Esophagus mucosa (tissue), 1 donor: ENCODE measurements around the gene DCDC2. TPM values are rescaled to one million over a fixed set of nuclear protein-coding genes. Genes with fewer than 3 reads are reported as not detected.
A peak's percentile ranks its signal among the peaks of the same experiment; 100 is the strongest.
"Not testable (repeated sequence)": the region's sequence is repeated elsewhere in the genome, so short reads cannot be mapped to it uniquely, and the experiment has no call there.

Source experiments
- ATAC-seq: fragments of 200-7000 bp; cut with Tn5 transposase; one replicate; pipeline ENCODE4 v1.9.1; 2020
- total RNA-seq: library from RNA; stranded (reverse); gene quantifications from one replicate; pipeline ENCODE4 v1.2.4, GENCODE V29; 2023
- donor health status: DM: yes; HTN: yes; CAD: no.

The DCDC2 gene
- total RNA-seq, result not detected

DNA sequence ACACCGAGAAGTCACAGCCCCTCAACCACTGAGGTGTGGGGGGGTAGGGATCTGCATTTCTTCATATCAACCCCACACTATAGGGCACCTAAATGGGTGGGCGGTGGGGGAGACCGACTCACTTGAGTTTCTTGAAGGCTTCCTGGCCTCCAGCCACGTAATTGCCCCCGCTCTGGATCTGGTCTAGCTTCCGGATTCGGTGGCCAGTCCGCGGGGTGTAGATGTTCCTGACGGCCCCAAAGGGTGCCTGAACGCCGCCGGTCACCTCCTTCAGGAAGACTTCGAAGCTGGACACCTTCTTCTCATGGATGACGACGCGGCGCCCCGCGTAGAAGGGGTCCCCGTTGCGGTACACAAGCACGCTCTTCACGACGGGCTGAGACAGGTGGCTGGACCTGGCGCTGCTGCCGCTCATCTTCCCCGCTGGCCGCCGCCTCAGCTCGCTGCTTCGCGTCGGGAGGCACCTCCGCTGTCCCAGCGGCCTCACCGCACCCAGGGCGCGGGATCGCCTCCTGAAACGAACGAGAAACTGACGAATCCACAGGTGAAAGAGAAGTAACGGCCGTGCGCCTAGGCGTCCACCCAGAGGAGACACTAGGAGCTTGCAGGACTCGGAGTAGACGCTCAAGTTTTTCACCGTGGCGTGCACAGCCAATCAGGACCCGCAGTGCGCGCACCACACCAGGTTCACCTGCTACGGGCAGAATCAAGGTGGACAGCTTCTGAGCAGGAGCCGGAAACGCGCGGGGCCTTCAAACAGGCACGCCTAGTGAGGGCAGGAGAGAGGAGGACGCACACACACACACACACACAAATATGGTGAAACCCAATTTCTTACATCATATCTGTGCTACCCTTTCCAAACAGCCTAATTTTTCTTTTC lies at the start of gene DCDC2:
TSS of gene DCDC2 (minus strand) at position 724 of the 883 bp plus-strand sequence. CDS start at position 415, 309 bp downstream.
- peak; percentile 73 for ATAC-seq

- ATAC-seq, result no peak
Measured at GRCh38 chr6:24405262-24405661, 47.4 kb upstream of the DCDC2 start.

DNA sequence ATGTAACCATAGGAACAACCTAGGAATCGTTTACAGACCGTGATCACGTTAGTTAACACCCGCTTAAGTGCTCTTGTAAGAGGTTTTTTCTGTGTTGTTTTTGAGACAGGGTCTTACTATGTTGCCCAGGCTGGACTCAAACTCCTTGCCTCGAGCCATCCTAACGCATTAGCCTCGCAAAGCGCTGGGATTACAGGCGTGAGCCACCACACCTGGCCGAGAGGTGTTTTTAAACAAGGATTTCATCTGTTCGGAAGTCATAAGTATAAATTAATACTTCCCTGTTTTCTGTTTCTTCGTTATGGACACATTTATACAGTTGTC lies 45.6 kb upstream of the DCDC2 start:
- no peak for ATAC-seq

- ATAC-seq, result peak; percentile 100
Measured at GRCh38 chr6:24402697-24403500, 45.0 kb upstream of the DCDC2 start, which contains the start of gene MRS2. MRS2 (plus strand) TSS chr6:24402936; CDS start chr6:24403047, 111 bp downstream.

- no peak for ATAC-seq
Measured at GRCh38 chr6:24401458-24401857, 43.6 kb upstream of the DCDC2 start.

GRCh38 chr6:24400045-24401039 lies 42.5 kb upstream of the DCDC2 start:
- ATAC-seq, result not testable (repeated sequence)

- no peak for ATAC-seq
Measured at GRCh38 chr6:24397631-24398030, 39.8 kb upstream of the DCDC2 start.

DNA sequence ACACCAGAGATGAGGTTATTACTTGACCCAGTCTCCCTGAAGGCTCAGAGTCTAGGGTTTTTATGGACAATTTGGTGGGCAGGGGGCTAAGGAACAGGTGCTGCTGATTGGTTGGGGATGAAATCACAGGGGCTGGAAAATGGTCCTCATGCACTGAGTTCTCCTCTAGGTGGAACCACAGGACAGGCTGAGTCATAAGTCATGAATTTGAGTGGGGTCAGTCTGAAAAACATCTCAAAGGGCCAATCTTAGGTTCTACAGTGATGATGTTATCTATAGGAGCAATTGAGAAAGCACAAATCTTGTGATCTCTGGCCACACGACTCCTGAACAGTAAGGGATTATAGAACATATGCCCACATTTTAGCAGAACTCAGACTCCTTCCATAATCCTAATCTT lies 39.0 kb upstream of the DCDC2 start:
- ATAC-seq, result no peak

- no peak for ATAC-seq
Measured at GRCh38 chr6:24394780-24395437, 37.0 kb upstream of the DCDC2 start.

DNA sequence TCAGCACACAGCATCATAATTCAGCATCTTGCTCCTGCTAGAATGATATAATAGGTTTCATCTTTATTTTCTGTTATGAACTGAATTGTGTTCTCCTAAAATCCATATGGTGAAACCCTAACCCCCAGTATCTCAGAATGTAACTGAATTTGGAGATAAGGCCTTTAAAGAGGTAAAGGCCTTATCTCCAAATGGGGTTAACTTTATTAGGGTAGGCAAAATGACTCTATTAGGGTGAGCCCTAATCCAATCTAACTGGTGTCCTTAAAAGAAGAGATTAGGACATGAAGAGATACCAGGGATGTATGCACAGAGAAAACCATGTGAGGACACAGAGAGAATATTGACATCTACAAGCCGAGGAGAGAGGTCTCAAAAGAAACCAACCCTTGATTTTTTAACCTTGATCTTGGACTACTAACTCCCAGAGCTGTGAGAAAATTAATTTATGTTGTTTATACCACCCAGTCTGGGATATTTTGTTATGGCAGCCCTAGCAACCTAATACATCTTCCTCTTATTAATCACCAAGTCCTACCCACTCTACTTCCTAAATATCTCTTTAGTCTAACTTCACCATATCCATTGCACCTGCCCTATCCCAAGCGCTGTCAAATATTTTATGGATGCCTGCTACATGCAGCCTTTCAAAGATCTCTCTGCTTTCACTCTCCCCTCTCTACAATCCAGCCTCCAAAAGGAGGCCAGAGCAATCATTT lies 36.4 kb upstream of the DCDC2 start:
- no peak for ATAC-seq

GRCh38 chr6:24391756-24392405 lies 34.0 kb upstream of the DCDC2 start:
- ATAC-seq, result no peak

DNA sequence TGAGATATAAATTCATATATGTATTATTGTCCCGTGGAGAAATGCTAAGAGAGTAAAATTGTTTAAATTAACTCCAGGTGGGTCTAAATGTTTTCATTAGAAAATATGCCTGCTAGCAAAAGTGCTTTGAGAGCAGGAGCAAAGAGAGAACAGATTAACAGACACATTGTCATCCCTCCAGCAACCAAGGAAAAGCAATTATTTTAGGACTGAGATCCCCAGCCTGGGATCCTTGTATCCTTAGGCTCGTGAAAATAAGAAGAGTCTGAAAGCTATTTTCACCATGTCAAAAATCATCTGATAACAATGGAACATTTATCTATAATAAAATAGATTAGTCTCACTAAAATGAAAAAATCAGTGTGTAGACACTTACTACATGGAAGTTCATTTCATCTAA lies 33.3 kb upstream of the DCDC2 start:
- ATAC-seq, result no peak

DNA sequence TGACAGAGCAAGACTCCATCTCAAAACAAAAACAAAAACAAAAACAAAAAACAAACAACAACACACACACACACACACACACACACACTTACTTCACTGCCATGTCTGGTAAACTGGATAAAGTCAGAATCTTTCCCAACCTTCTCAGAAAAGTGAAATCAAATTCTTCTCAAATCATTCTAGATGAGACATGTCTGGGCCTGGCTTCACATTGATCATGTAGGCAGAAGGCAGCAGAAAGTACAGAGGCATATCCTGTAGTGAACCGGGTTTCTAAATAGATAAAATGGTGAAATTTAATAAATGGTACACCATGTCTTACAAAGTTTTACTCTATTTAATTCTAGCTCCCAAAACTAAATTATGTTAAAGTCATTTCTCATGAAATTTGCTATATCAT lies 30.0 kb upstream of the DCDC2 start:
- no peak for ATAC-seq

DNA sequence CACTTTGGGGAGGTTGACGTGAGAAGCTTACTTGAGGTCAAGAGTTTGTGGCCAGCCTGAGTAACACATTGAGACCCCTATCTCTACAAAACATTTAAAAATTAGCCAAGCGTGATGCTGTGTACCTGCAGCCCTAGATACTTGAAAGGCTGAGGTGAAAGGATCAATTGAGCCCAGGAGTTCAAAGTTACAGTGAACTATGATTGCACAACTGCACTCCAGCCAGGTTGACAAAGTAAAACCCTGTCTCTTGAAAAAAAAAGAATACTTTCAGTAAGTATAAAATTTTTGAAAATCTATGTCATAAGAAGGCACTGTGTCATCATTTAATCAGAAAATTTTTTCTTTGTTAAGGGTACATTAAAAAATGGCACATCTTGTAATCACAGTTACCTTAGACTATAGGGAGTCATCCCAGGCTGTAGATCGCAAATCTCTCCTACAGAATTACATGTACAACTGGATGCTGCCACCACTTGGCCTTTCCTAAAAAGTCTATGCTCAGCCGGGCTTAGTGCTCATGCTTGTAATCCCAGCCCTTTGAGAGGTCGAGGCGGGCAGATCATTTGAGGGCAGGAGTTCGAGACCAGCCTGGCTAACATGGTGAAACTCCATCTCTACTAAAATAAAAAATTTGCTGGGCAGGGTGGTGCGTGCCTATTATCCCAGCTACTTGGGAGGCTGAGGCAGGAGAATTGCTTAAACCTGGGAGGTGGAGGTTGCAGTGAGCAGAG lies 27.8 kb upstream of the DCDC2 start:
- no peak for ATAC-seq

DNA sequence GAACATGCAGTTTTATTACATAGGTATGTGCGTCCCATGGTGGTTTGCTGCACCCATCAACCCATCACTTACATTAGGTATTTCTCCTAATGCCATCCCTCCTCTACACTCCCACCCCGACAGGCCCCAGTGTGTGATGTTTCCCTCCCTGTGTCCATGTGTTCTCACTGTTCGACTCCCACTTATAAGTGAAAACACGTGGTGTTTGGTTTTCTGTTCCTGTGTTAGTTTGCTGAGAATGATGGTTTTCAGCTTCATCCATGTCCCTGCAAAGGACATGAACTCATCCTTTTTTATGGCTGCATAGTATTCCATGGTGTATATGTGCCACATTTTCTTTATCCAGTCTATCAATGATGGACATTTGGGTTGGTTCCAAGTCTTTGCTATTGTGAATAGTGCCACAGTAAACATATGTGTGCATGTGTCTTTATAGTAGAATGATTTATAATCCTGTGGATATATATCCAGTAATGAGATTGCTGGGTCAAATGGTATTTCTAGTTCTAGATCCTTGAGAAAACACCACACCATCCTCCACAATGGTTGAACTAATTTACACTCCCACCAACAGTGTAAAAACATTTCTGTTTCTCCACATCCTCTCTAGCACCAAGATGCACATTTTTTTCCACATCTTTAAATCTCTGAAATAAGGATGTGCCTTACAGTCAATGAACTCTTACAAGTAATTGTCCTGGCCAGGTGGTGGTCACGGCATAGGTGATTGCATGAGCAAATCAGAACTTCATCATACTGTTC lies 26.7 kb upstream of the DCDC2 start:
- ATAC-seq, result not testable (repeated sequence)

- not testable (repeated sequence) for ATAC-seq
Measured at GRCh38 chr6:24382891-24383494, 25.1 kb upstream of the DCDC2 start.

GRCh38 chr6:24382220-24382540 lies 24.3 kb upstream of the DCDC2 start:
- ATAC-seq, result no peak

- no peak for ATAC-seq
Measured at GRCh38 chr6:24381476-24382219, 23.8 kb upstream of the DCDC2 start.
